HepG2 (cell line): ENCODE measurements around the gene EPHA1. TPM values are rescaled to one million over a fixed set of nuclear protein-coding genes. Genes with fewer than 3 reads are reported as not detected.

Source experiments
- ATM ChIP-seq: fragments of 450-650 bp; IDR thresholded peaks from 2 replicates; pipeline ENCODE4 v1.7.1; 2017; ENCODE audit warnings: mild to moderate bottlenecking, borderline replicate concordance
- FOXA3 ChIP-seq: IDR thresholded peaks from 2 replicates; pipeline ENCODE4 v1.6.1; 2016; ENCODE audit warnings: missing genetic modification reagents, missing compliant biosample characterization
- LCORL ChIP-seq, 2 experiments: fragments of 450-650 bp in 1 of 2; sonication (generic) in 1 of 2; formaldehyde crosslinking in 1 of 2; IDR thresholded peaks; 2 replicates each; pipeline versions ENCODE4 v1.5.0 to v1.6.1; 2017 to 2020; ENCODE audit warnings: antibody characterized with exemption in 1 of 2, missing genetic modification reagents in 1 of 2
- MXD4 ChIP-seq: IDR thresholded peaks from 2 replicates; pipeline ENCODE4 v1.6.1; 2016; ENCODE audit warnings: mild to moderate bottlenecking, missing biosample characterization, missing genetic modification reagents
- NBN ChIP-seq: fragments of 450-650 bp; conservative IDR thresholded peaks from 2 replicates; pipeline ENCODE4 v1.6.1; 2017
- NRL ChIP-seq: sonication (generic); formaldehyde crosslinking; IDR thresholded peaks from 2 replicates; pipeline ENCODE4 v1.5.0; 2020; ENCODE audit warnings: missing genetic modification reagents, mild to moderate bottlenecking, moderate library complexity, borderline replicate concordance
- PHF8 ChIP-seq: sonication (generic); formaldehyde crosslinking; IDR thresholded peaks from 2 replicates; pipeline ENCODE4 v1.5.0; 2020; ENCODE audit warnings: missing genetic modification reagents
- YEATS2 ChIP-seq: sonication (generic); formaldehyde crosslinking; IDR thresholded peaks from 2 replicates; pipeline ENCODE4 v1.4.0; 2020; ENCODE audit warnings: missing genetic modification reagents, borderline replicate concordance
- ZFP82 ChIP-seq: sonication (generic); formaldehyde crosslinking; IDR thresholded peaks from 2 replicates; pipeline ENCODE4 v1.5.1; 2020; ENCODE audit warnings: mild to moderate bottlenecking, missing genetic modification reagents, borderline replicate concordance
- ZFYVE20 ChIP-seq: sonication (generic); formaldehyde crosslinking; IDR thresholded peaks from 2 replicates; pipeline ENCODE4 v1.8.0; 2023; ENCODE audit warnings: low read depth, mild to moderate bottlenecking, moderate library complexity, missing genetic modification reagents, borderline replicate concordance
- ZNF607 ChIP-seq: sonication (generic); formaldehyde crosslinking; IDR thresholded peaks from 2 replicates; pipeline ENCODE4 v1.5.1; 2020; ENCODE audit warnings: missing genetic modification reagents, mild to moderate bottlenecking, borderline replicate concordance
- ZNF709 ChIP-seq: sonication (generic); formaldehyde crosslinking; IDR thresholded peaks from 2 replicates; pipeline ENCODE4 v1.5.0; 2020; ENCODE audit warnings: mild to moderate bottlenecking, missing genetic modification reagents
- ZNF839 ChIP-seq: sonication (generic); formaldehyde crosslinking; IDR thresholded peaks from 2 replicates; pipeline ENCODE4 v1.4.0; 2020; ENCODE audit warnings: missing genetic modification reagents, mild to moderate bottlenecking, borderline replicate concordance
- polyA plus RNA-seq, 8 experiments: library from polyadenylated mRNA; depleted of rRNA in 3 of 8; stranded (reverse) in 7 of 8; unstranded in 1 of 8; fragments of >200 nt; fragmentation: Illumina TruSeq in 4 of 8; extraction: Trizol in 4 of 8; gene quantifications; 2 replicates each; pipeline versions ENCODE4 v1.2.1 to v1.2.3, GENCODE V29; 2011 to 2016; ENCODE audit warnings: low read depth in 4 of 8, missing spikeins in 1 of 8, mixed read lengths in 1 of 8; ENCODE audit not compliant: insufficient read depth in 1 of 8
- total RNA-seq, 5 experiments: library from RNA; depleted of rRNA; stranded (reverse); fragments of >200 nt; fragmentation: Illumina TruSeq; extraction: Trizol; gene quantifications; 2 replicates each; pipeline ENCODE4 v1.2.3, GENCODE V29; 2016; ENCODE audit warnings: low read depth in 1 of 5
- TF ChIP-seq, protein P1 (sequence below): IDR thresholded peaks from 2 replicates; pipeline ENCODE4 v1.6.1; 2016; ENCODE audit warnings: low read depth, missing genetic modification reagents, missing compliant biosample characterization
- TF ChIP-seq, protein P2 (sequence below): IDR thresholded peaks from 2 replicates; pipeline ENCODE4 v1.6.1; 2018; ENCODE audit warnings: missing genetic modification reagents
- TF ChIP-seq, protein P3 (sequence below): sonication (generic); formaldehyde crosslinking; IDR thresholded peaks from 2 replicates; pipeline ENCODE4 v1.9.0; 2021; ENCODE audit warnings: mild to moderate bottlenecking, missing genetic modification reagents

EPHA1 gene
- total and polyA plus RNA-seq, 2 of the 13 experiments (the other 11 are each of a cell fraction or from before 2014, with no cell fraction given): 4.6 to 17.1 TPM

DNA sequence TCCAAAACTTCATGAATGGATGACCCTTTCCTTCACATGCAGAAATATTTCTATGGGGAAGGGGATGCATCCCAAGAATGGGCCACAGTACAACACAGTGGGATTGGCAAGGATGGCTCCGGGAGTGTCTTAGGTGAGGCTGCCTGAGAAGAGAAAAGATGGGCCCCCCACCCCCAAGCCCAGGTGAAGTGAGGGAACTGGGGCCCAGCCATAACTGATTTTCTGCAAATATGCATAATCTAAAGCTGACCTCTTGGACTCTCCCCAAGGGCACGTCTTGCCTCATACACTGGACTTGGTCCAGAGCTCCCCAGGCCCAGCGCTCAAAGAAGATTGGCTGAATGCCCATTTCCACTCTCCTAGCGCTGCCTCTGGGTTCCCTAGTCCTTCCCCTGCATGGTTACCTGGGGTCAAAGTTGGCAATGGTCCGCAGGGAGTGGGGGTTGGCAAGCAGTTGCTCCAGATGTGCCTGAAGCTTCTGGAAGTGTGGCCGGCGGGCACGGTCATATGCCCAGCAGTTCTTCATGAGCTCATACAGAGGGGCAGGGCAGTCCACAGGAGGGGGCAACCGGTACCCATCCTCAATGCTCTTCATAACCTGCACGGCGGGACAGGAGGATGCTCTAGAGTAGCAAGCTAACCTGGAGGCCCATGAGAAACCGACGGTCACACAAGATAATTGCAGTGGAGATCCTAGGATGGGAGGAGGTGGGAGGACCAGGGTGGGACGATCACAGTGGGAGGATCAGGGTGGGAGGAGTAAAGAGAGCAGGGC lies 15.2 kb downstream of the EPHA1 start (continued):
- TF ChIP-seq, protein P1, sequence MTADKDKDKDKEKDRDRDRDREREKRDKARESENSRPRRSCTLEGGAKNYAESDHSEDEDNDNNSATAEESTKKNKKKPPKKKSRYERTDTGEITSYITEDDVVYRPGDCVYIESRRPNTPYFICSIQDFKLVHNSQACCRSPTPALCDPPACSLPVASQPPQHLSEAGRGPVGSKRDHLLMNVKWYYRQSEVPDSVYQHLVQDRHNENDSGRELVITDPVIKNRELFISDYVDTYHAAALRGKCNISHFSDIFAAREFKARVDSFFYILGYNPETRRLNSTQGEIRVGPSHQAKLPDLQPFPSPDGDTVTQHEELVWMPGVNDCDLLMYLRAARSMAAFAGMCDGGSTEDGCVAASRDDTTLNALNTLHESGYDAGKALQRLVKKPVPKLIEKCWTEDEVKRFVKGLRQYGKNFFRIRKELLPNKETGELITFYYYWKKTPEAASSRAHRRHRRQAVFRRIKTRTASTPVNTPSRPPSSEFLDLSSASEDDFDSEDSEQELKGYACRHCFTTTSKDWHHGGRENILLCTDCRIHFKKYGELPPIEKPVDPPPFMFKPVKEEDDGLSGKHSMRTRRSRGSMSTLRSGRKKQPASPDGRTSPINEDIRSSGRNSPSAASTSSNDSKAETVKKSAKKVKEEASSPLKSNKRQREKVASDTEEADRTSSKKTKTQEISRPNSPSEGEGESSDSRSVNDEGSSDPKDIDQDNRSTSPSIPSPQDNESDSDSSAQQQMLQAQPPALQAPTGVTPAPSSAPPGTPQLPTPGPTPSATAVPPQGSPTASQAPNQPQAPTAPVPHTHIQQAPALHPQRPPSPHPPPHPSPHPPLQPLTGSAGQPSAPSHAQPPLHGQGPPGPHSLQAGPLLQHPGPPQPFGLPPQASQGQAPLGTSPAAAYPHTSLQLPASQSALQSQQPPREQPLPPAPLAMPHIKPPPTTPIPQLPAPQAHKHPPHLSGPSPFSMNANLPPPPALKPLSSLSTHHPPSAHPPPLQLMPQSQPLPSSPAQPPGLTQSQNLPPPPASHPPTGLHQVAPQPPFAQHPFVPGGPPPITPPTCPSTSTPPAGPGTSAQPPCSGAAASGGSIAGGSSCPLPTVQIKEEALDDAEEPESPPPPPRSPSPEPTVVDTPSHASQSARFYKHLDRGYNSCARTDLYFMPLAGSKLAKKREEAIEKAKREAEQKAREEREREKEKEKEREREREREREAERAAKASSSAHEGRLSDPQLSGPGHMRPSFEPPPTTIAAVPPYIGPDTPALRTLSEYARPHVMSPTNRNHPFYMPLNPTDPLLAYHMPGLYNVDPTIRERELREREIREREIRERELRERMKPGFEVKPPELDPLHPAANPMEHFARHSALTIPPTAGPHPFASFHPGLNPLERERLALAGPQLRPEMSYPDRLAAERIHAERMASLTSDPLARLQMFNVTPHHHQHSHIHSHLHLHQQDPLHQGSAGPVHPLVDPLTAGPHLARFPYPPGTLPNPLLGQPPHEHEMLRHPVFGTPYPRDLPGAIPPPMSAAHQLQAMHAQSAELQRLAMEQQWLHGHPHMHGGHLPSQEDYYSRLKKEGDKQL (CRISPR knock-in tag): 0 out of 2 replicates have a peak, but pooled peaks have one; percentile 25
- TF ChIP-seq ZFP82 (no peak), NBN (no peak), FOXA3 (CRISPR knock-in tag) (peak; percentile 71), LCORL (IDR thresholded peaks at IDR 0.05) (no peak), LCORL (CRISPR knock-in tag; IDR thresholded peaks at IDR 0.05) (peak; percentile 59), YEATS2 (CRISPR knock-in tag) (no peak), ZFYVE20 (no peak), ATM (no peak), ZNF709 (CRISPR knock-in tag) (0 out of 2 replicates have a peak, but pooled peaks have one; percentile 27), MXD4 (no peak), PHF8 (CRISPR knock-in tag) (no peak), ZNF839 (CRISPR knock-in tag) (no peak), ZNF607 (CRISPR knock-in tag) (0 out of 2 replicates have a peak, but pooled peaks have one; percentile 52), NRL (CRISPR knock-in tag) (0 out of 2 replicates have a peak, but pooled peaks have one; percentile 29)
- TF ChIP-seq, protein P2, sequence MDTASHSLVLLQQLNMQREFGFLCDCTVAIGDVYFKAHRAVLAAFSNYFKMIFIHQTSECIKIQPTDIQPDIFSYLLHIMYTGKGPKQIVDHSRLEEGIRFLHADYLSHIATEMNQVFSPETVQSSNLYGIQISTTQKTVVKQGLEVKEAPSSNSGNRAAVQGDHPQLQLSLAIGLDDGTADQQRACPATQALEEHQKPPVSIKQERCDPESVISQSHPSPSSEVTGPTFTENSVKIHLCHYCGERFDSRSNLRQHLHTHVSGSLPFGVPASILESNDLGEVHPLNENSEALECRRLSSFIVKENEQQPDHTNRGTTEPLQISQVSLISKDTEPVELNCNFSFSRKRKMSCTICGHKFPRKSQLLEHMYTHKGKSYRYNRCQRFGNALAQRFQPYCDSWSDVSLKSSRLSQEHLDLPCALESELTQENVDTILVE (CRISPR knock-in tag): peak; percentile 75
- TF ChIP-seq, protein P3, sequence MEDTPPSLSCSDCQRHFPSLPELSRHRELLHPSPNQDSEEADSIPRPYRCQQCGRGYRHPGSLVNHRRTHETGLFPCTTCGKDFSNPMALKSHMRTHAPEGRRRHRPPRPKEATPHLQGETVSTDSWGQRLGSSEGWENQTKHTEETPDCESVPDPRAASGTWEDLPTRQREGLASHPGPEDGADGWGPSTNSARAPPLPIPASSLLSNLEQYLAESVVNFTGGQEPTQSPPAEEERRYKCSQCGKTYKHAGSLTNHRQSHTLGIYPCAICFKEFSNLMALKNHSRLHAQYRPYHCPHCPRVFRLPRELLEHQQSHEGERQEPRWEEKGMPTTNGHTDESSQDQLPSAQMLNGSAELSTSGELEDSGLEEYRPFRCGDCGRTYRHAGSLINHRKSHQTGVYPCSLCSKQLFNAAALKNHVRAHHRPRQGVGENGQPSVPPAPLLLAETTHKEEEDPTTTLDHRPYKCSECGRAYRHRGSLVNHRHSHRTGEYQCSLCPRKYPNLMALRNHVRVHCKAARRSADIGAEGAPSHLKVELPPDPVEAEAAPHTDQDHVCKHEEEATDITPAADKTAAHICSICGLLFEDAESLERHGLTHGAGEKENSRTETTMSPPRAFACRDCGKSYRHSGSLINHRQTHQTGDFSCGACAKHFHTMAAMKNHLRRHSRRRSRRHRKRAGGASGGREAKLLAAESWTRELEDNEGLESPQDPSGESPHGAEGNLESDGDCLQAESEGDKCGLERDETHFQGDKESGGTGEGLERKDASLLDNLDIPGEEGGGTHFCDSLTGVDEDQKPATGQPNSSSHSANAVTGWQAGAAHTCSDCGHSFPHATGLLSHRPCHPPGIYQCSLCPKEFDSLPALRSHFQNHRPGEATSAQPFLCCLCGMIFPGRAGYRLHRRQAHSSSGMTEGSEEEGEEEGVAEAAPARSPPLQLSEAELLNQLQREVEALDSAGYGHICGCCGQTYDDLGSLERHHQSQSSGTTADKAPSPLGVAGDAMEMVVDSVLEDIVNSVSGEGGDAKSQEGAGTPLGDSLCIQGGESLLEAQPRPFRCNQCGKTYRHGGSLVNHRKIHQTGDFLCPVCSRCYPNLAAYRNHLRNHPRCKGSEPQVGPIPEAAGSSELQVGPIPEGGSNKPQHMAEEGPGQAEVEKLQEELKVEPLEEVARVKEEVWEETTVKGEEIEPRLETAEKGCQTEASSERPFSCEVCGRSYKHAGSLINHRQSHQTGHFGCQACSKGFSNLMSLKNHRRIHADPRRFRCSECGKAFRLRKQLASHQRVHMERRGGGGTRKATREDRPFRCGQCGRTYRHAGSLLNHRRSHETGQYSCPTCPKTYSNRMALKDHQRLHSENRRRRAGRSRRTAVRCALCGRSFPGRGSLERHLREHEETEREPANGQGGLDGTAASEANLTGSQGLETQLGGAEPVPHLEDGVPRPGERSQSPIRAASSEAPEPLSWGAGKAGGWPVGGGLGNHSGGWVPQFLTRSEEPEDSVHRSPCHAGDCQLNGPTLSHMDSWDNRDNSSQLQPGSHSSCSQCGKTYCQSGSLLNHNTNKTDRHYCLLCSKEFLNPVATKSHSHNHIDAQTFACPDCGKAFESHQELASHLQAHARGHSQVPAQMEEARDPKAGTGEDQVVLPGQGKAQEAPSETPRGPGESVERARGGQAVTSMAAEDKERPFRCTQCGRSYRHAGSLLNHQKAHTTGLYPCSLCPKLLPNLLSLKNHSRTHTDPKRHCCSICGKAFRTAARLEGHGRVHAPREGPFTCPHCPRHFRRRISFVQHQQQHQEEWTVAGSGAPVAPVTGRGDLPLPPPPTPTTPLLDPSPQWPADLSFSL (CRISPR knock-in tag): no peak
